Left lung (tissue), 14 donors: Measurements from ENCODE around the gene ING5. TPM values are rescaled to one million over a fixed set of nuclear protein-coding genes. Genes with fewer than 3 reads are reported as not detected.

Experiments
- ATAC-seq: fragments of 200-7000 bp; cut with Tn5 transposase; one replicate; pipeline ENCODE4 v1.9.1; 2020; ENCODE audit warnings: moderate library complexity
- DNase-seq, 4 donors: peaks; one replicate each; pipeline ENCODE4 v3.0.0-alpha.2; 2013 to 2020
- H3K27ac ChIP-seq, 2 donors: fragments of 200-600 bp; sonication (generic) in 1 of 2; one replicate each; pipeline versions ENCODE4 v1.5.0 to v1.8.0; 2020 to 2021
- H3K27me3 ChIP-seq, 2 donors: fragments of 200-600 bp; sonication (generic) in 1 of 2; one replicate each; pipeline versions ENCODE4 v1.5.0 to v1.8.0; 2020 to 2021
- H3K36me3 ChIP-seq, 2 donors: fragments of 200-600 bp; sonication (generic) in 1 of 2; one replicate each; pipeline versions ENCODE4 v1.5.0 to v1.8.0; 2020 to 2021
- H3K4me1 ChIP-seq, 2 donors: fragments of 200-600 bp; one replicate each; pipeline ENCODE4 v1.8.0; 2021
- H3K4me3 ChIP-seq, 2 donors: fragments of 200-600 bp; sonication (generic) in 1 of 2; one replicate each; pipeline versions ENCODE4 v1.5.0 to v1.8.0; 2020 to 2021; ENCODE audit warnings: mild to moderate bottlenecking in 1 of 2
- H3K9me3 ChIP-seq, 2 donors: fragments of 200-600 bp; sonication (generic) in 1 of 2; one replicate each; pipeline versions ENCODE4 v1.5.0 to v1.8.0; 2020 to 2021
- intact Hi-C, 2 donors: fragments of 100-400 bp; cut with DNase I; formaldehyde crosslinking; loops; one replicate each; pipeline versions ENCODE4 v1.11.2 to v1.14.2; 2022
- long read RNA-seq, 12 donors: library from polyadenylated mRNA in 2 of 12; unstranded in 2 of 12; transcript quantifications; one replicate each; pipeline ENCODE4 v2.0.0 and lab custom pipeline, GENCODE V29; 2019 to 2026
- polyA plus RNA-seq, 6 donors: library from polyadenylated mRNA; unstranded; fragments of 120-200 nt; gene quantifications; one replicate each; pipeline ENCODE4 v1.2.1, GENCODE V29; 2013; ENCODE audit not compliant: insufficient read length in 6 of 6
- total RNA-seq, 2 donors: library from RNA; stranded (reverse); fragmentation: NEBNext Ultra II Directional; extraction: Animal tissue kit (Norgen Biotek cat#: 25700); gene quantifications; one replicate each; pipeline ENCODE4 v1.2.1, GENCODE V29; 2021
- TF ChIP-seq, protein P1 (sequence below), 2 donors: fragments of 200-600 bp; sonication (generic) in 1 of 2; IDR thresholded peaks; one replicate each; pipeline versions ENCODE4 v1.5.0 to v1.8.0; 2021; ENCODE audit warnings: antibody characterized with exemption in 2 of 2
- donor health status: DM: no; HTN: yes; CAD: no.
- donor health status: DM: no; HTN: no; CAD: no.

ING5 gene
- 10 to 100 TPM; 27.6 to 28.3 TPM for total RNA-seq
- 10 to 100 TPM; 41.8 to 49.1 (median 45.7) TPM for polyA plus RNA-seq
- long read RNA-seq, donor 1, full-length matches to known transcripts: 11 of 11 reads
- long read RNA-seq, donor 1, partial matches to known transcripts: 0 of 11 reads
- long read RNA-seq, donor 1, other reads (novel, unspliced or antisense): 0 of 11 reads
- long read RNA-seq, donor 2, full-length matches to known transcripts: 11 of 22 reads
- long read RNA-seq, donor 2, partial matches to known transcripts: 11 of 22 reads
- long read RNA-seq, donor 2, other reads (novel, unspliced or antisense): 0 of 22 reads
- long read RNA-seq, donor 3, full-length matches to known transcripts: 7 of 7 reads
- long read RNA-seq, donor 3, partial matches to known transcripts: 0 of 7 reads
- long read RNA-seq, donor 3, other reads (novel, unspliced or antisense): 0 of 7 reads
- long read RNA-seq, donor 4, partial matches to known transcripts: 3 of 14 reads
- long read RNA-seq, donor 4, other reads (novel, unspliced or antisense): 6 of 14 reads
- long read RNA-seq, donor 5, full-length matches to known transcripts: 5 of 26 reads
- long read RNA-seq, donor 5, partial matches to known transcripts: 21 of 26 reads
- long read RNA-seq, donor 5, other reads (novel, unspliced or antisense): 0 of 26 reads
- long read RNA-seq, donor 6, full-length matches to known transcripts: 7 of 7 reads
- long read RNA-seq, donor 6, partial matches to known transcripts: 0 of 7 reads
- long read RNA-seq, donor 6, other reads (novel, unspliced or antisense): 0 of 7 reads
- long read RNA-seq, donor 7, partial matches to known transcripts: 0 of 1 reads
- long read RNA-seq, donor 7, other reads (novel, unspliced or antisense): 0 of 1 reads
- long read RNA-seq, donor 8, full-length matches to known transcripts: 6 of 6 reads
- long read RNA-seq, donor 8, partial matches to known transcripts: 0 of 6 reads
- long read RNA-seq, donor 8, other reads (novel, unspliced or antisense): 0 of 6 reads
- long read RNA-seq, donor 9: 0 reads
- long read RNA-seq, donor 10, partial matches to known transcripts: 2 of 6 reads
- long read RNA-seq, donor 10, other reads (novel, unspliced or antisense): 2 of 6 reads
- long read RNA-seq, donor 11, full-length matches to known transcripts: 9 of 9 reads
- long read RNA-seq, donor 11, partial matches to known transcripts: 0 of 9 reads
- long read RNA-seq, donor 11, other reads (novel, unspliced or antisense): 0 of 9 reads
- long read RNA-seq, donor 12, full-length matches to known transcripts: 8 of 8 reads
- long read RNA-seq, donor 12, partial matches to known transcripts: 0 of 8 reads
- long read RNA-seq, donor 12, other reads (novel, unspliced or antisense): 0 of 8 reads

DNA sequence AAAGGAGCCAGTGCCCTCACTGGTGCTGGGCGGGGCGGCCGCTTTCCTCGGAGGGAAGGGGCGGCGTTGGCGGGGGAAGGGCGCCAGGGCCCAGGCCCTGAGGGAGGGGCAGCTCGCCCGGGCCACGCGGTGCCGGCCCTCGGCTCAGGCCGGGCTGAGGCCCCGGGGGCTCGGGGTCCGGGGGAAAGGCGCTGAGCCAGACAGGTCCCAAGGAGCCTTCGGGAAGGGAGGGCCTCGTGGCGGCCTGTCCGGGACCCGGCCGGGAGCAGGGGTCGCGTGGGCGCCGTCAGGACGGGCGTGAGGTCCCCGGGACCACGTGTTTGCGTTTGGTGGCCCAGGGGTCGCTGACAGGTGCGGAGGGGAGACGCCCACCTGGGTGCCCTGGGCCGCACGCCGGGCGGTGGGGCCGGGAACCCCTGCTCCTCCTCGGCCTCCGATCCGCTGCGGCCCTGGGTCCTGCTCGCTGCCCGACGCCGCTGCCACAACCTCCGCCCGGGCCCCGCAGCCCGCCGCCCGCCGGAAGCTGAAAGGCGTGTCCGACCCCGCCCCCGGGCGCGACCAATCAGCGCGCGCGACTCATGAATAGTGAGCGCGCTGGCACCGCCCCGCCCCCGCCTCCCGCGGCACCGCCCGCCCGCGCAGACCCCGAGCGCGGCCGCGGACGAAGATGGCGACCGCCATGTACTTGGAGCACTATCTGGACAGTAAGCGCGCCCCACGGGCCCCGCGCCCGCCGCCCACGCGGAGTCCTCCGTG is at the start of gene ING5:
Gene ING5, plus strand, starts transcription at position 641 of the 756 bp plus-strand sequence. Its CDS starts 27 bp downstream, at position 668.
- Histone ChIP-seq H3K27me3 (no peaks in the 10 kb centered on the region), H3K9me3 (no peaks in the 10 kb centered on the region), H3K27ac (peak within 1 kb of the TSS; percentile 88 to 94), H3K4me1 (peaks cover 0 to 29% of the 10 kb centered on the region in 2 donors), H3K36me3 (peaks cover 0 to 22% of the 10 kb centered on the region in 2 donors), H3K4me3 (peak within 1 kb of the TSS; percentile 80 to 87)
- TF ChIP-seq, protein P1, sequence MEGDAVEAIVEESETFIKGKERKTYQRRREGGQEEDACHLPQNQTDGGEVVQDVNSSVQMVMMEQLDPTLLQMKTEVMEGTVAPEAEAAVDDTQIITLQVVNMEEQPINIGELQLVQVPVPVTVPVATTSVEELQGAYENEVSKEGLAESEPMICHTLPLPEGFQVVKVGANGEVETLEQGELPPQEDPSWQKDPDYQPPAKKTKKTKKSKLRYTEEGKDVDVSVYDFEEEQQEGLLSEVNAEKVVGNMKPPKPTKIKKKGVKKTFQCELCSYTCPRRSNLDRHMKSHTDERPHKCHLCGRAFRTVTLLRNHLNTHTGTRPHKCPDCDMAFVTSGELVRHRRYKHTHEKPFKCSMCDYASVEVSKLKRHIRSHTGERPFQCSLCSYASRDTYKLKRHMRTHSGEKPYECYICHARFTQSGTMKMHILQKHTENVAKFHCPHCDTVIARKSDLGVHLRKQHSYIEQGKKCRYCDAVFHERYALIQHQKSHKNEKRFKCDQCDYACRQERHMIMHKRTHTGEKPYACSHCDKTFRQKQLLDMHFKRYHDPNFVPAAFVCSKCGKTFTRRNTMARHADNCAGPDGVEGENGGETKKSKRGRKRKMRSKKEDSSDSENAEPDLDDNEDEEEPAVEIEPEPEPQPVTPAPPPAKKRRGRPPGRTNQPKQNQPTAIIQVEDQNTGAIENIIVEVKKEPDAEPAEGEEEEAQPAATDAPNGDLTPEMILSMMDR (IDR thresholded peaks at IDR 0.05): no peak
- intact Hi-C loops: no loop called here
- ATAC-seq (peak; percentile 86), DNase-seq (peak; percentile 93 to 98 (median 96))

DNA sequence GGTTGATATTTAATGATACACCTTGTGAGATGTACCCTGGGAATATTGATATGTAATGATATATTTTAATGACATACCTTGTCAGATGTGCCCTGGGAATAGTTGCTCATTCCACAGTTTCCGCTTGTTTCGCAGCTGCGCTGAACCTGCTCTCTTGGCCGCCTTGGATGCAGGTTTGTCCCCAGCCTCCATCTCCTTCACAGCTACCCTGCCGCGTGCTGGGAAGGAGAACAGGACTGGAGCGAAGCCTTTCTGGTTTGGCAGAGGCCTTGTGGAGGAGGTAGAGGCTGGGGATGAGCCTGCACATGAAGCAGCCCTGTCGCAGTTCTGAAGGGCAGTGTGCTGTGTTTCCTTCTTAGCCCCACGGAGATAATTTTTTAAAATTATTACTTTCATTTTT is 49.7 kb upstream of the ING5 start:
- Histone ChIP-seq H3K9me3 (no peaks in the 10 kb centered on the region), H3K27ac (no peak overlapping the region), H3K4me3 (no peak overlapping the region), H3K36me3 (peaks cover 0 to 68% of the 10 kb centered on the region in 2 donors), H3K27me3 (no peaks in the 10 kb centered on the region), H3K4me1 (peaks cover 0 to 11% of the 10 kb centered on the region in 2 donors)
- TF ChIP-seq, protein P1 (IDR thresholded peaks at IDR 0.05): no peak
- intact Hi-C loops: no loop called here
- DNase-seq (peak in 1 of 4 donors; percentile 20), ATAC-seq (no peak)

DNA sequence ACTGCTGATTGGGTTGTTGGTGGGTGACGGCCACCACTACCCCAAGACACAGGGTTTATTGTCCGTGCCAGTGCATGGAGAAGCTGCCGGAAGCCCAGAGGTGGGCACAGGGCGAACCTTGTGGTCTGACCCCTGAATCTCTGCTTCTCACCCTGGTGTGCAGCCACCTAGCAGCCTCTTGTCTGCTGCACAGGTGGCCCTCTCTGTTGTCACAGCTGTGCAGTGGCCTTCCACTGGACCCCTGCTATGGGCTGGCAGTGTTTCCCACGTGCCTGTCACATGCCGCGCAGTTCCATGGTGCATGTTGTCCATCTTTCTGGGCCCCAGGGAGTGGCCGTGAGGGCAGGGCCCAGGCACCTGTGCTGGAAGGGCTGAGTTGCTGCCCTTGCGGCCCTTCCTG is 49.1 kb upstream of the ING5 start:
- TF ChIP-seq, protein P1 (IDR thresholded peaks at IDR 0.05): no peak
- DNase-seq (peak in 1 of 4 donors; percentile 50), ATAC-seq (no peak)
- no peak overlapping the region for H3K4me3 ChIP-seq
- peaks cover 0 to 11% of the 10 kb centered on the region in 2 donors for H3K4me1 ChIP-seq
- intact Hi-C loops: no loop called here
- H3K27me3 ChIP-seq: no peaks in the 10 kb centered on the region
- H3K36me3 ChIP-seq: peaks cover 0 to 74% of the 10 kb centered on the region in 2 donors
- H3K27ac ChIP-seq: no peak overlapping the region
- no peaks in the 10 kb centered on the region for H3K9me3 ChIP-seq

DNA sequence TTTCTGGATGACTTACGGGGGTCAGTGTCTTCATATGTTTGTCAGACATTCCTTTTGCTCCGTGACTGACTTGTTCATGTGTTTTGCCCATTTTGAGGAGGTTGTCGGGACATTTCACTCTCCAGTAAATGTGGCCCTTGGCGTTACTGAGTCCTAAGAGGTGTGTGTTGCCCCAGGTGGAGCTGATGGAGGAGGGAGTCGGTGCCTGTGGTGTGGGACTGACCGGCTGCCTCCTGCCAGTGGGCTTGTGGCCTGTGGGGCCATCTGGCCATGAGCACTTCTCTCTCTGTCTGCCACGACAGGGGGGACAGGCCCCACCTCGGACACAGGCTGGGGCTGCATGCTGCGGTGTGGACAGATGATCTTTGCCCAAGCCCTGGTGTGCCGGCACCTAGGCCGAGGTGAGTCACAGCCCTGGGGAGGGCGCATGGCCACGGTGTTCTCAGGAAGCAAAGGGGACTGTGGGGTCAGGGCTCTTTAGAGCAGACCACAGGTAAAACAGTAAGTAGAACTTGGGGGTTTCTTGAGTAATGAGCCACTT is 48.6 kb upstream of the ING5 start:
- Histone ChIP-seq H3K4me1 (peaks cover 0 to 7% of the 10 kb centered on the region in 2 donors), H3K27ac (no peak overlapping the region), H3K9me3 (no peaks in the 10 kb centered on the region), H3K36me3 (peaks cover 0 to 79% of the 10 kb centered on the region in 2 donors), H3K4me3 (no peak overlapping the region), H3K27me3 (no peaks in the 10 kb centered on the region)
- intact Hi-C loops: no loop called here
- TF ChIP-seq, protein P1 (IDR thresholded peaks at IDR 0.05): no peak
- ATAC-seq (no peak), DNase-seq (peak in 1 of 4 donors; percentile 60)
